Measurements from ENCODE around the gene ACOXL. TPM values are rescaled to one million over a fixed set of nuclear protein-coding genes. Genes with fewer than 3 reads are reported as not detected.

Gene ACOXL
- polyA plus RNA-seq, 1 donor from 2014 or later, result not detected

GRCh38 chr2:110807522-110807921, 75.1 kb downstream of the ACOXL start:
- peak overlapping the region in 1 of 4 donors; percentile 51 for H3K4me3 Mint-ChIP-seq
- H3K27ac Mint-ChIP-seq, result no peak overlapping the region
- peaks cover 26% of the 10 kb centered on the region for H3K27me3 Mint-ChIP-seq
- peaks cover 10 to 20% (median 12%) of the 10 kb centered on the region in 3 donors for H3K4me1 Mint-ChIP-seq
- H3K36me3 Mint-ChIP-seq, result no peaks in the 10 kb centered on the region
- peaks cover 0 to 6% (median 3%) of the 10 kb centered on the region in 3 donors for H3K9me3 Mint-ChIP-seq

GRCh38 chr2:110810404-110810803, 78.0 kb downstream of the ACOXL start:
- Mint-ChIP-seq H3K27me3 (peaks cover 12% of the 10 kb centered on the region), H3K9me3 (no peaks in the 10 kb centered on the region), H3K27ac (no peak overlapping the region), H3K36me3 (no peaks in the 10 kb centered on the region), H3K4me1 (peaks cover 0 to 12% (median 8%) of the 10 kb centered on the region in 3 donors), H3K4me3 (no peak overlapping the region)

- Mint-ChIP-seq H3K4me1 (peaks cover 0 to 5% (median 3%) of the 10 kb centered on the region in 3 donors), H3K27ac (peak overlapping the region in 1 of 3 donors; percentile 12), H3K27me3 (no peaks in the 10 kb centered on the region), H3K4me3 (no peak overlapping the region), H3K36me3 (no peaks in the 10 kb centered on the region), H3K9me3 (peaks cover 0 to 2% (median 0%) of the 10 kb centered on the region in 3 donors)
These were observed 80.6 kb downstream of the ACOXL start for GRCh38 chr2:110812726-110813645.

GRCh38 chr2:110813896-110814295, 81.5 kb downstream of the ACOXL start:
- H3K4me1 Mint-ChIP-seq, result peaks cover 0 to 5% (median 3%) of the 10 kb centered on the region in 3 donors
- H3K9me3 Mint-ChIP-seq, result peaks cover 0 to 2% (median 0%) of the 10 kb centered on the region in 3 donors
- no peaks in the 10 kb centered on the region for H3K36me3 Mint-ChIP-seq
- H3K27me3 Mint-ChIP-seq, result no peaks in the 10 kb centered on the region
- no peak overlapping the region for H3K27ac Mint-ChIP-seq
- H3K4me3 Mint-ChIP-seq, result no peak overlapping the region

GRCh38 chr2:110815938-110816337, 83.6 kb downstream of the ACOXL start:
- H3K9me3 Mint-ChIP-seq, result peaks cover 0 to 2% (median 0%) of the 10 kb centered on the region in 3 donors
- peak overlapping the region in 1 of 4 donors; percentile 27 for H3K4me3 Mint-ChIP-seq
- H3K27ac Mint-ChIP-seq, result no peak overlapping the region
- peaks cover 0 to 16% (median 10%) of the 10 kb centered on the region in 3 donors for H3K4me1 Mint-ChIP-seq
- H3K36me3 Mint-ChIP-seq, result no peaks in the 10 kb centered on the region
- peaks cover 6% of the 10 kb centered on the region for H3K27me3 Mint-ChIP-seq

- peaks cover 0 to 2% (median 0%) of the 10 kb centered on the region in 3 donors for H3K9me3 Mint-ChIP-seq
- H3K27ac Mint-ChIP-seq, result no peak overlapping the region
- no peaks in the 10 kb centered on the region for H3K36me3 Mint-ChIP-seq
- H3K27me3 Mint-ChIP-seq, result peaks cover 8% of the 10 kb centered on the region
- H3K4me1 Mint-ChIP-seq, result peaks cover 0 to 15% (median 10%) of the 10 kb centered on the region in 3 donors
- H3K4me3 Mint-ChIP-seq, result no peak overlapping the region
These were observed 84.3 kb downstream of the ACOXL start for GRCh38 chr2:110816404-110817365.

- H3K27me3 Mint-ChIP-seq, result peaks cover 8% of the 10 kb centered on the region
- peaks cover 0 to 4% (median 3%) of the 10 kb centered on the region in 3 donors for H3K9me3 Mint-ChIP-seq
- H3K4me1 Mint-ChIP-seq, result peaks cover 0 to 12% (median 7%) of the 10 kb centered on the region in 3 donors
- H3K36me3 Mint-ChIP-seq, result peaks cover 2% of the 10 kb centered on the region
- peak overlapping the region in 1 of 4 donors; percentile 12 for H3K4me3 Mint-ChIP-seq
- H3K27ac Mint-ChIP-seq, result no peak overlapping the region
These were observed 86.6 kb downstream of the ACOXL start for GRCh38 chr2:110818767-110819481.

- Mint-ChIP-seq H3K27ac (peak overlapping the region in 1 of 3 donors; percentile 45), H3K4me3 (no peak overlapping the region), H3K27me3 (peaks cover 8% of the 10 kb centered on the region), H3K9me3 (peaks cover 0 to 12% (median 6%) of the 10 kb centered on the region in 3 donors), H3K4me1 (peaks cover 0 to 12% (median 7%) of the 10 kb centered on the region in 3 donors), H3K36me3 (peaks cover 2% of the 10 kb centered on the region)
These were observed 87.3 kb downstream of the ACOXL start for GRCh38 chr2:110819711-110820110.

GRCh38 chr2:110820128-110820527, 87.8 kb downstream of the ACOXL start:
- H3K4me3 Mint-ChIP-seq, result no peak overlapping the region
- H3K27ac Mint-ChIP-seq, result peak overlapping the region in 1 of 3 donors; percentile 45
- H3K4me1 Mint-ChIP-seq, result peaks cover 0 to 12% (median 7%) of the 10 kb centered on the region in 3 donors
- H3K36me3 Mint-ChIP-seq, result peaks cover 2% of the 10 kb centered on the region
- H3K9me3 Mint-ChIP-seq, result peaks cover 0 to 15% (median 6%) of the 10 kb centered on the region in 3 donors
- H3K27me3 Mint-ChIP-seq, result peaks cover 8% of the 10 kb centered on the region

- peaks cover 11% of the 10 kb centered on the region for H3K27me3 Mint-ChIP-seq
- no peak overlapping the region for H3K4me3 Mint-ChIP-seq
- H3K36me3 Mint-ChIP-seq, result peaks cover 2% of the 10 kb centered on the region
- no peak overlapping the region for H3K27ac Mint-ChIP-seq
- H3K4me1 Mint-ChIP-seq, result peaks cover 0 to 11% (median 7%) of the 10 kb centered on the region in 3 donors
- H3K9me3 Mint-ChIP-seq, result peaks cover 0 to 15% (median 6%) of the 10 kb centered on the region in 3 donors
These were observed 90.8 kb downstream of the ACOXL start for GRCh38 chr2:110823165-110823564.

GRCh38 chr2:110827511-110827910, 95.1 kb downstream of the ACOXL start:
- Mint-ChIP-seq H3K27me3 (peaks cover 9% of the 10 kb centered on the region), H3K9me3 (peaks cover 0 to 15% (median 6%) of the 10 kb centered on the region in 3 donors), H3K36me3 (peaks cover 2% of the 10 kb centered on the region), H3K27ac (no peak overlapping the region), H3K4me3 (no peak overlapping the region), H3K4me1 (no peaks in the 10 kb centered on the region)

- no peak overlapping the region for H3K27ac Mint-ChIP-seq
- peaks cover 2% of the 10 kb centered on the region for H3K36me3 Mint-ChIP-seq
- H3K4me3 Mint-ChIP-seq, result no peak overlapping the region
- H3K9me3 Mint-ChIP-seq, result peaks cover 0 to 15% (median 6%) of the 10 kb centered on the region in 3 donors
- no peaks in the 10 kb centered on the region for H3K4me1 Mint-ChIP-seq
- H3K27me3 Mint-ChIP-seq, result peaks cover 14% of the 10 kb centered on the region
These were observed 96.0 kb downstream of the ACOXL start for GRCh38 chr2:110828330-110828729.

- Mint-ChIP-seq H3K36me3 (no peaks in the 10 kb centered on the region), H3K4me3 (no peak overlapping the region), H3K27me3 (peaks cover 18% of the 10 kb centered on the region), H3K9me3 (peaks cover 0 to 5% (median 2%) of the 10 kb centered on the region in 3 donors), H3K4me1 (no peaks in the 10 kb centered on the region), H3K27ac (no peak overlapping the region)
These were observed 97.2 kb downstream of the ACOXL start for GRCh38 chr2:110829413-110830146.
